GM19463 (cell line): Measurements from ENCODE around the gene PRM2.
A peak's percentile ranks its signal among the peaks of the same experiment; 100 is the strongest.

Experiments used
- ATAC-seq: cut with Tn5 transposase; IDR thresholded peaks from one replicate; pipeline ENCODE4 v1.9.1; 2021; ENCODE audit warnings: mild to moderate bottlenecking, moderate library complexity; ENCODE audit not compliant: unreplicated experiment

The PRM2 gene

DNA sequence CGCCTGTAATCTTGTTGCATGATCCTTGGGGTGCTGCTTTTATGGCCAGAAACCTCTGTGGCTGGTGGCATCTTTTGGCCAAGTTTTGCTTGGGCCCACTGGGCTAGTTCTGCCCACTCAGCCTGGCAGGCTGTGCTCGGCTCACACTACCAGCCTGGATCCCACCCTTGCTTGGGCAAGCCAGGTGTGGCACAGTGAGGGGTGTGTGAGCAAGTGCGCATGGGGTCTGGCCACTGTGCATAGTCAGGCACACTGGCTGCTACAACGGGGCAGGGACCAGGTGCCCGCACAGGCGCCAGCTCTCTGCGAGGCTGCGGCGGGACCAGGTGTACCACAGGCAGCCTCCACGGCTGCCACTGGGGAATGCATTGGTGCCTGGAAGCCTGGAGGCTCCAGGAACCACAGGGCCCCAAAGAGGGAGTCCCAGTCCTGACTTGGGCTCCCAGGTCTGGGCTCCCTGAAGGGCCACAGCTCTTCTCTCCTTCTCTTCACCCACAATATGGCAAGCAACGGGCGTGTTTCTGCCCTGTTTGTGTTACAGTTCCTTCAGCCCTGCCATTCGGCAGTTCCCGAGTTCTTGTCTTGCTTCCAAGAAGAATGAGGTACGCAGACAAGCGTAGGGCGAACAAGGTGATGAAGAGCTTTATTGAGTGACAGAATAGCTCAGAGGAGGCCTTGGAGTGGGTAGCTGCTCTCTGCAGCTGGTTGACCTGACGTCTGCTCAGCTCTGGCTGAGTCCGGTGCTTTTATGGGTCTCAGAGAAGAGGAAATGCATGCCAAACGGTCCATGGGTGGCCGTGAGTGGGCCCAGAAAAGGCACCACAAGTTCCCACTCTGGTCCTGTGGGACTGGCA is 31.6 kb upstream of the PRM2 start:
- ATAC-seq, result no peak

DNA sequence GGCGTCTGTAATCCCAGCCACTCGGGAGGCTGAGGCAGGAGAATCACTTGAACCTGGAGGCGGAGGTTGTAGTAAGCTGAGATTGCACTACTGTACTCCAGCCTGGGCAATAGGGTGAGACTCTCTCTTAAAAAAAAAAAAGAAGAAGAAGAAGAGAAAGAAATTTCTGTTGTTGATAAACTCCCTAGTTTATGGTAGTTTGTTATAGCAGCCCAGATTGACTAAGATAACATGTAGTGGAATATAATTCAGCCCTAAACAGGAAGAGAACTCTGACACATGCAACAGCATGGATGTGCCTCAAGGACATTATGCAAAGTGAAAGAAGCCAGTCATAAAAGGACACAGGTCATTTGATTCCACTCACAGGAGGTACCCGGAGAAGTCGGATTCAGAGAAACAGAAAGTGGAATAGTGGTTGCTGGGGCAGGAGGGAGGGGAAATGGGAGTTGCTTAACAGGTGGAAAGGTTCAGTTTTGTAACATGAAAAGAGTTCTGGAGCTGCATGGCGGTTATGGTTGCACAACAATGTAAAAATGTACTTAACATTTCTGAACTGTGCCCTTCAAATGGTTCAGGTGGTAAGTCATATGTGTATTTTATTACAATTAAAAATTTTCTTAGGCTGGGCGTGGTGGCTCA is 30.8 kb upstream of the PRM2 start:
- no peak for ATAC-seq

DNA sequence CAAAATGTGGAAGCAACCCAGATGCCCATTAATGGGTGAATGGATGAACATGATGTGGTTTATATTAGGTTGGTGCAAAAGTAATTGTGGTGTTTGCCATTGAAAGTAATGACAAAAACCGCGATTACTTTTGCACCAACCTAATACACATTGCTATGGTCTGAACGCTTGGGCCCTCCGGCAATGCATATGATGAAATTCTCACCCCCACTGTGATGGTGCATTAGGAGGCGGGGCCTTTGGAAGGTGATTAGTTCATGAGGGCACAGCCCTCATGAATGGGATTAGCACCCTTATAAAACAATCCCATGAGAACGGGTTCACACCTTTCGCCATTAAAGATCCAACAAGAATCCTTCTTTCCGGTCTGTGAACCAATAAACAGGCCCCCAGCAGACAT is 30.1 kb upstream of the PRM2 start:
- no peak for ATAC-seq

DNA sequence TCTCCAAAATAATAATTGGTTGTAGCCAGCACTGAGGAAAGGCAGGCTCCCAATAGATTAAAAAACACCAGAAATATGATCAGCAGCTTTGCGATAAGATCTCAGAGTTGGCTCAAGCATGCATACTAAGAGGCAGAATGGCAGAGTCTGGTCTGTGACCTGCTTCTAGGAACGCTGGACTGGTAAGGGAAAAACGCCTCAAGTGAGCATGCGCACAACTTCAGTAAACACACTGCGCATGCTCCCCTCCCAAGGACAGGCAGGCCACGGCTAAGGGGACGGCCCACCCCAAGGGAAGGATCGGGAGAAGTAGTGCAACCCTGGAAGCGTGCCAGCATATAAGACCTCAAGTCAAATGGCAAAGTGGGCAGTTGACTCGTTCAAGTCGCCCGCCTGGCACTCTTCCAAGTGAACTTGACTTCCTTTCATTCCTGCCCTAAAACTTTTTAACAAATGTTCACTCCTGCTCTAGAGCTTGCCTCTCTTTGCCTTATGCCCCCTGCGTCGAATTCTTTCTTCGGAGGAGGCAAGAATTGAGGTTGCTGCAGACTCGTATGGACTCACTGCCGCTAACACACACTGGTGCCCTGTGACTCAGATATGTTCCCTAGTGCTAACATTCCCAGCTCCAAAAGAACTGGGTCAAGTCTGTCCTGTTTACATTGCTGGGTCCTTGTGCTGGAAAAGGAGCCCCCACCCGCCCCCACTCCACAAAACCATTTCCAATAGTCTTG is 27.3 kb upstream of the PRM2 start:
- ATAC-seq, result no peak

DNA sequence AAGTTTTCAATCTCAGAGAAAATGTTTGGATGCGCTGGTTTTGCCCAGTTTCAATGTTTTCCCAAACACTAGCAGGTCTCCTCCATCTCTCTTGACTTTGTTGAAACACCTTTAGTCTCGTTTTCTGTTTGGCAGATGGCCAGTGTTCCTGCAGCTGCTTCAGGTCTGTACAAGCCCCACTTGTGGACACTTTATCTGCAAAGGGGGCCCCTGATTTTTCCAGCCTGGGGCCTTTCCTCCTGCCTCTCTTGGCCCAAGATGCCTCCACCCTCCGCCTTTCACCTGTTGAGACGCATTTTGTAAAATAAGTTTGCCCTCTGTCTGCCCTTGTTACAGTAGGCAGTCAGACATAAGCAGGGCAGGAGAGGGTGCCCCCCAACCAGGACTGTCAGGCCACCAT is 26.7 kb upstream of the PRM2 start:
- no peak for ATAC-seq

DNA sequence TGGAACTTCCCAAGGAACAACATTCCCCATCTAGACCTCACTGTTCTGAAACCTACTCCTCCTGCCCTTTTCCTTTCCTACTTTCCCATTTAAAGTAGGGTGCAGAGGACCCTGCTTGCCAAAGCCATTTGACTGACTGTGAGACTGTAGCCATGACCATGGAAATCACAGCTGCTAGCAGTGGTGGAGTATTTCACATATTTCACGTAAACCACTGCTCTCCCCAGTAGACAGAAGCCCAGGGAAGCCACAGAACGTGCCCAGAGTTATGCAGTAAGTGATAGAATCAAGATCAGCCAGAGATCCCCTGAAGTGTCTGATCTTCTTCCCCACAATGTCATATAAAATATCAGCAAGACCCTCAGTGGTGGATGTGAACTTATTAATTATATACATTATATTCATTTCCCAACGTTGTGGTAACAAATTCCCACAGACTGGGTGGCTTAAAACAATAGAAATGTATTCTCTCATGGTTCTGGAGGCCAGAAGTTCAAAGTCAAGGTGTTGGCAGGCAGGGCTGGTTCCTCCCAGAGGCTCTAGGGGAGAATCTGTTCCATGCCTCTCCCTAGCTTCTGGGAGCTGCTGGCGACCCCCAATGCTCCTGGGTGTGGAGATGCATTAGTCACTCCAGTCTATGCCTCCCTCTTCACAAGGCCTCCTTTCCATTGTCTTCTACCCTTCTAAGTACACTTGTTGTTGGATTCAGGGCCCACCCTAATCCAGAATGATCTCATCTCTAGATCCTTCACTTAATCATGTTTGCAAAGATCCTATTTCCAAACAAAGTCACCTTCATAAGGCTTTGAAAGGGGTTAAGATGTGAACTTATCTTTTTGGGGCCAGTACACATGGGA is 25.6 kb upstream of the PRM2 start:
- ATAC-seq, result no peak

DNA sequence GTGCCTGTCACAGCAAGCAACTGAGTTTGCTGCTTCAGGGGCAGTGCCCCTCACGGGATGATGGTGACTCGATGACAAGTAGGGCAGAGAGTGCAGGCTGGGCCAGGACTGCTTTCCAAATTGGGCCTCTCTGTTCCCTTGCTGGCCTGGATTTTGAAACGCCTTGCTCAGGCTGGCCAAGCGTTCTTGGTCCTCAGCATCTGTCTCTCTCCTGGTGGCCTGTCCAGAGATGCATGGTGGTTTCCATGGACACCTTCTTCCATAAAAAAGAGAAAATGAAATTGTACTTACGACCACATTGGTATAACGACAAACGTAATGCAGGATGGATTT is 24.2 kb upstream of the PRM2 start:
- no peak for ATAC-seq

DNA sequence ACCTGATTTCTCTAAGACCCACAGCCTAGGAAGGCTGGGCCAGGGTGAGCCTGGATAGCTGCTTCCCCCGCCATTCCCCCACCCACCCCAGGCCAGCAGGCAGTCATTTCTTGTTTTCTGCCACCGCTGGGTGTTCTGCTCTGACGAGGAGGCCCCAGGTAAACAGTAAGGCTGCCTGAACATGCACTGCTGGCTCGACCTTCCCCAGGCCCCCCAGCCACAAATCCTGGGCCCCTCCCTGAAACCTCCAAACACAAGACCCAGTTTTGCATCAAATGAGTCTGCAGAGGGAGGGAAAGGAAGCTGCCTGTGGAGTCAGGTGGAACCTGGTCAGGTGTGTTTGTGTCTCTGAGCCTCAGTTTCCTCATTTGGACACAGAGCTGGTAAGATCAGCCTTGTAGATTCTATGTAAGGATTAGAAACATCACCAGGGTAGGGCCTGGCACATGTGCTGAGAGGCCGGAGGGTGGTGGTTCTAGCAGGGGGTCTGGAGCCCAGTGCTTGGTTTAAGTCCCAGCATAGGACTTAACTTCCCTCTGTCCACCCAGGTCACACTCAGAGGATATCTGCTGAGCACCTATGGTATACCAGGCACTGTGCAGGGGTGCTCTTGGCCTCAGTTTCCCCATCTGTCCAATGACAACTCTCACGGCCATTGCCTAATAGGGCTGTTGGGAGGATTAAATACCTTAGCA is 23.7 kb upstream of the PRM2 start:
- ATAC-seq, result no peak

DNA sequence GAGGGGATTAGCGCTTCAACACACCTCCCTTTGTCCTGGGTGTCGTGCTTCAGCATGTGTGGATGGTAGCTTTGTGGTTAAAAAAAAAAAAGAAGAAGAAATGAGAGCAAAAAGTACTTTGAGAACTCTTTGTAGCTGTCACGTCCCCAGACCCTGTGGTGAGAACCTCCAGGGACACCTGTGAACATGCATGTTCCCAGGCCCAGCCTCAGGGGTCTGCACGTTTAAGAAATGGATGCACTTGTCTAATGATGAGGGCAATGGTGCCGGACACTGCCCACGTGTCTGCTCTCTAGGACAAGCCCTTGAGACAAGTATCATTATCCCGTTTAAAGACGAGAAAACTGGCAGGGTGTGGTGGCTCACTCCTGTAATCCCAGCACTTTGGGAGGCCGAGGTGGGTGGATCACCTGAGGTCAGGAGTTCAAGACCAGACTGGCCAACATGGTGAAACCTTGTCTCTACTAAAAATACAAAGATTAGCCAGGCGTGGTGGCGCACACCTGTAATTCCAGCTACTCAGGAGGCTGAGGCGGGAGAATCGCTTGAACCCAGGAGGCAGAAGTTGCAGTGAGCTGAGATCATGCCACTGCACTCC is 22.8 kb upstream of the PRM2 start:
- peak; percentile 32 for ATAC-seq

DNA sequence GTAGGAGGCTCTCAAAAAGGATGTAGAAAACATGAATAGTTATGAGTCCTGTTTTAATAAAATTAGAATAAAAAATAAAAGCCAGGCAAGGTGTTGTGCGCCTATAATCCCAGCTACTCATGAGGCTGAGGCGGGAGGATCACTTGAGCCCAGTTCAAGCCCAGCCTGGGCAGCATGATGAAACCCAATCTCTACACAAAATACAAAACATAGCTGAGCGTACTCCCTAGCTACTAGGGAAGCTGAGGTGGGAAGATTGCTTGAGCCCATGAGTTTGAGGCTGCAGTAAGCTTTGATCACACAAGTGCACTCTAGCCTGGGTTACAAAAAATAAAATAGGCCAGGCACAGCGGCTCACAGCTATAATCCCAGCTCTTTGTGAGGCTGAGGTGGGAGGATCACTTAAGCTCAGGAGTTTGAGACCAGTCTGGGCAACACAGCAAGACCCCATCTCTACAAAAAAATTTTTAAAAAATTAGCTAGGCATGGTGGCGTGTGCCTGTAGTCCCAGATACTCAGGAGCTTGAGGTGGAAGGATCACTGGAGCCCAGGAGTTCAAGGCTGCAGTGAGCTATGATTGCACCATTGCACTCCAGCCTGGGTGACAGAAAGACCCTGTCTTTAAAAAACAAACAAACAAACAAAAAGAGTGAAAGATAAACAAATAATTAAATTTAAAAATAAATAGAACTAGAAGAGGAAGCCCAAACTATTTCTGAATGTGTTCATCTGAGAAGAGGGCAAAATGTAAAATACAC is 22.0 kb upstream of the PRM2 start:
- ATAC-seq, result no peak

DNA sequence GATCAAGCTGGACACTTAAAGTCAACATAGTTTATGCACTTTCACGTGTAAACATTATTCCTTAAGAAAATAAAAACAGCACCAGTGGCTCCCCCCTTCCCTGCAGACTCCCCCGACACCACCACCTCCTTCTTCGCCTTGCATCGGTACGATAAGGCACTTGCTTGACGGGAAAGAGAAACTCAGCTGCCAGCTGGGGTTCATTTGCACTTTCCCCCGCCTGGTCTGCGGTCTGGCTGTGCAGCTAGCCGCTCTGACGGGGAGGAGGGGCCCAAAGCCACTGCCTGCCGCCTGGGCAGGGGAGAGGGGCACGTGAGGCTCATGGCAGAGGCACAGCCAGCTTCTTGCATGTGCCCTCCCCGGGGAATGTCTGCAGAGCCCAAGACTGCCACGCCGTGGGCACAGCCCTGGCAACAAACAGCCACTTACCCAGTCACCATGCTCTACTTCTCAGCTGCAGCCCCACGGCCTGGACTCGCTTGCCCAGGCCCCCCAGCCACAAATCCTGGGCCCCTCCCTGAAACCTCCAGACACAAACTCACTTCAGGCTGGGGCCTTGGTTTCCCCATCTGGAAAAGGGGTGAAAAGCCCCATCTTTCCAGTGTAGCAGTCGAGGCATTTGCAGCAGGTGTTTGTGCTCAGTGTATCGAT is 21.3 kb upstream of the PRM2 start:
- ATAC-seq, result peak; percentile 89

DNA sequence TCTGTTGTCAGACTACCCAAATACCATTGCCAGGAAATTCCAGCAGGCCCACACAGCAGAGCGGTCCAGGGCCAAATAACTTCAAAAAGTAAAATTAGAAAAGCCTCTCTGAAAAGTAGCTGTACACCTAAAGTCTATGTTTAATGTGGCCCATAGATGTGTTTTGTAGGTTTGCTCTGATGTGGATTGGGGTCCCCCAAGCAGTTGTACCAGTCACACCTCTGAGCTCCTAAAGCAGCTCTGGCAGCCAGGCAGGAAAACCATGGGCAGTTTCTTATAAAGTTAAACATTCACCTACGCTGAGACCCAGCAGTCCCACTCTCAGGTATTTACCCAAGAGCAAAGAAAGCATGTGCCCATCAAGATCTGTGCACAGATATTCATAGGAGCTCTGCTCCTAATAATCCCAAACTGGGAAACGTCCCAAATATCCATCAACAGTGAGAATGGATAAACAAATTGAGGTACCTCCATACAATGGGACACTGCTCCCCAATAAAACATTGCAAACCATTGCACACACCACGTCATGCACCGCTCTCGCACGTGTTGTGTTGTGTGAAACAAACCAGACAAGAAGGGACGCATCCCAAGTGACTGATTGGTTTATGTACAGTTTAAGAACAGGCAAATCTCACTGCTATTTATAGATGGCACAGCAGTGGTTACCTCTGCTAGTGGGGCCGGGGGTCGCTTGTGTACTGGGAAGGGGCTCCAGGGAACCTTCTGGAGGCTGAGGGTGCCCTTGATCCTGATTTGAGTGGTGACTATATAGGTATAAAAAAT is 20.6 kb upstream of the PRM2 start:
- ATAC-seq, result no peak

DNA sequence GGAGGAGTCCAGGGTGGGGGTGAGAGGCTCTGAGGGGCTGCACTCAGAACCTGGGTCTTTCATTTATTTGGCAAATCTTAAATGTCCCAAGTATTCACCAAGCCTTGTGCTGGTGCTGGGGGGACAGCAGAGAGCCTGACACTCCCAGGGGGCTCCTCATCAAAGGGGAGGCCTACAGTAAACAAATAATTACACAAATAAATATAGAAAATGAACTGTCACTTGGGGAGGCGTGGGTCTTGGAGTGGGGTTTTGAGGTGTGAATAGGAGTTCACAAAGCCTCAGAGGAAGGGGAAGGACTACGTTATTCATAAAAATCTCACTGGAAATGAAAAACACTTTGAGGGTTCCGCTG is 20.0 kb upstream of the PRM2 start:
- ATAC-seq, result no peak

DNA sequence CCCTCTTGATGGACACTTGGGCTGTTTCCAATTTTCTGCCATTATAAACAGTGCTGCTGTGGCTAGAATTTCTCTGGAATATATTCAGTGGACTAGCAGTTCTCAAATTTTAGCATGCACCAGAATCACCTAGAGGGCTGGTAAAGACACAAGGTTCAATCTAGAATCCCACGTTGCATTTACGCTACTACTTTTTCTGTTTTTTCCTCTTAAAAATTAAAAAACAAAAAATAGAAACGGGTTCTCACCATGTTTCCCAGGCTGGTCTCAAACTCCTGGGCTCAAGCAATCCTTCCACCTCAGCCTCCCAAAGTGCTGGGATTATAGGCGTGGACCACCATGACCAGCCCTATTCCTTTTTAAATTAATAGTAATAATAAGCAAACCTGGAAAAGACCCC is 19.4 kb upstream of the PRM2 start:
- no peak for ATAC-seq

DNA sequence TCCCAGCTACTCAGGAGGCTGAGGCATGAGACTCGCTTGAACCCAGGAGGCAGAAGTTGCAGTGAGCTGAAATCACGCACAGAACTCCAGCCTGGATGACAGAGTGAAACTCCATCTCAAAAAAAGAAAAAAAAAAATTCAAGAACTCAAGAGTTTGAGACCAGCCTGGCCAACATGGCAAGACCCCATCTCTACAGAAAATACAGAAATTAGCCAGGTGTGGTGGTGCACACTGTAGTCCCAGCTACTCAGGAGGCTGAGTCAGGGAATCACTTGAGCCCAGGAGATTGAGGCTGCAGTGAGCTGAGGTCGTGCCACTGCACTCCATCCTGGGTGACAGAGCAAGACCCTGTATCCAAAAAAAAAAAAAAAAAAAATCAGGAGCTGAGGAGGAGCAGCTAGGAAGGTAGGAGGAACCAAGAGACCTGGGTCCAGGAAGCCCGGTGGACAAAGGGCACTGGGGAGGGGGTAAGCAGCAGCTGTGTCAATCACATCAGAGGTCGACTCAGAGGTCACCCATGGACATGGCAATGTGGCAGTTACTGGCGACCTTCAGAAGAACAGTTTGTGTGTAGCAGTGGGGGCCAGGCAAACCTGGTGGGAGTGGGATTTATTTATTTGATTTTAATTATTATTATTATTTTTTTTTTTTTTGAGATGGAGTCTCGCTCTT is 15.9 kb upstream of the PRM2 start:
- ATAC-seq, result no peak

DNA sequence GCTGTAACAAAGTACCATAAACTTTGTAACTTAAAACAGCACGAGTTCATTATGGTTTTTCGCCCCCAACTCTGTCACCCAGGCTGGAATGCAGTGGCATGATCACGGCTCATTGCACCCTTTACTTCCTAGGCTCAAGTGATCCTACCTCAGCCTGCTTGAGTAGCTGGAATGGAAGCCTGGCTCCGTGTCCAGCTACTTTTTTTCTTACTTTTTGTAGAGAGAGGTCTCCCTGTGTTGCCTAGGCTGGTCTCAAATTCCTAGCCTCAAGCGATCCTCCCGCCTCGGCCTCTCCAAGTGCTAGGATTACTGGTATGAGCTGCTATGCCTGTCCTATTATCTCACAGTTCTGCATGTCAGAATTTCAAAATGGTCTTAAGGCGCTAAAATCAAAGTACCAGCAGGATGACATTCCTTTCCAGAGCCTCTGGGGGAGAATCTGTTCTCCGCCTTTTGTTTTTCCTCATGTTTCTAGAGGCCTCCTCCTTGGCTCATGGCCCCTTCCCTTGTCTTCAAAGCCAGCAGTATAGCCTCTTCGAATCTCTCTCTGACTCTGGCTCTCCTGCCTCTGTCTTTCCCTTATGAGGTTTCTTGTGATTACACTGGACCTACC is 14.9 kb upstream of the PRM2 start:
- no peak for ATAC-seq
